Neutrophil (primary cell): ENCODE results near the gene KRTAP10-9.

Experiments
- H3K27ac ChIP-seq: fragments of 200-600 bp; sonication (generic); 2 replicates; pipeline ENCODE4 v1.5.1; 2016; ENCODE audit warnings: mild to moderate bottlenecking, moderate library complexity
- H3K27me3 ChIP-seq: fragments of 200-600 bp; sonication (generic); 2 replicates; pipeline ENCODE4 v1.6.0; 2016; ENCODE audit warnings: mild to moderate bottlenecking
- H3K36me3 ChIP-seq: fragments of 200-600 bp; sonication (generic); 2 replicates; pipeline ENCODE4 v1.5.1; 2017
- H3K4me1 ChIP-seq, 2 experiments: fragments of 200-600 bp in 1 of 2; sonication (generic) in 1 of 2; 1 replicate in 1 of 2; 2 replicates in 1 of 2; pipeline versions ENCODE4 v1.5.1 to v1.6.1; 2013 to 2016; ENCODE audit warnings: low read depth in 1 of 2, low read length in 1 of 2, mild to moderate bottlenecking in 1 of 2, moderate library complexity in 1 of 2; ENCODE audit not compliant: control insufficient read depth in 1 of 2, insufficient read depth in 1 of 2
- H3K4me3 ChIP-seq, 2 experiments: fragments of 200-600 bp in 1 of 2; sonication (generic) in 1 of 2; 1 replicate in 1 of 2; 2 replicates in 1 of 2; pipeline ENCODE4 v1.5.1; 2013 to 2016; ENCODE audit warnings: low read depth in 1 of 2, low read length in 1 of 2, mild to moderate bottlenecking in 1 of 2, moderate library complexity in 1 of 2
- H3K9me3 ChIP-seq: fragments of 200-600 bp; sonication (generic); 2 replicates; pipeline ENCODE4 v1.5.1; 2016
- CTCF ChIP-seq: fragments of 200-600 bp; sonication (generic); IDR thresholded peaks from 2 replicates; pipeline ENCODE4 v1.5.1; 2016; ENCODE audit warnings: antibody characterized with exemption

KRTAP10-9 gene

GRCh38 chr21:44613386-44614155 is 13.3 kb upstream of the KRTAP10-9 start:
- TF ChIP-seq CTCF = no peak
- H3K4me3 ChIP-seq = no peak overlapping the region
- no peaks in the 10 kb centered on the region for H3K27me3 ChIP-seq
- H3K9me3 ChIP-seq = no peaks in the 10 kb centered on the region
- H3K36me3 ChIP-seq = no peaks in the 10 kb centered on the region
- no peak overlapping the region for H3K27ac ChIP-seq
- H3K4me1 ChIP-seq = peaks cover 15 to 21% of the 10 kb centered on the region in 2 experiments

GRCh38 chr21:44614161-44614631 is 12.7 kb upstream of the KRTAP10-9 start:
- H3K27ac ChIP-seq = no peak overlapping the region
- no peak for TF ChIP-seq CTCF
- no peaks in the 10 kb centered on the region for H3K36me3 ChIP-seq
- H3K4me1 ChIP-seq = peaks cover 21 to 27% of the 10 kb centered on the region in 2 experiments
- no peak overlapping the region for H3K4me3 ChIP-seq
- no peaks in the 10 kb centered on the region for H3K9me3 ChIP-seq
- no peaks in the 10 kb centered on the region for H3K27me3 ChIP-seq

DNA sequence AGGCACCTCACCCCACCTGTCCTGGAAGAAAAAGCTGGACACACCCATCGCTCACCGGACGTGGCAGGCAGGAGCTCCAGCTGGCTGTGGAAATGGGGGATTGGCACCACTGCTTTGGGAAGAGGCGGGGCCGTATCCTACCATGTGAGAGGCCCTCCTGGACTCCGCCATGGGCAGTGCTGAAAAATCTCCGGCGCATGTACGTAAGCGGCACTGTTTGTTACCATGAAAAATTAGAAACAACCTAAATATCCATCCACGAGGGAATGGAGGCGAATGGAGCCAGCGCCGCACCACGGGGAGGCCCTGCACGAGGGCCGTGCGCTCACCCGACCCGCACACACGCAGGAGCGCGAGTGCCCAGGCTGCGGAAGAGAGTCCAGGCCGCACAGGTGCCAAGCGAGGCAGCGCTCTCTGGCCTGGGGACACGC is 11.9 kb upstream of the KRTAP10-9 start:
- Histone ChIP-seq H3K9me3 (no peaks in the 10 kb centered on the region), H3K4me1 (peaks cover 28 to 35% of the 10 kb centered on the region in 2 experiments)
- no peak for TF ChIP-seq CTCF

GRCh38 chr21:44615466-44615865 is 11.4 kb upstream of the KRTAP10-9 start:
- Histone ChIP-seq H3K27ac (no peak overlapping the region), H3K4me3 (no peak overlapping the region), H3K27me3 (no peaks in the 10 kb centered on the region), H3K9me3 (no peaks in the 10 kb centered on the region), H3K36me3 (no peaks in the 10 kb centered on the region), H3K4me1 (peaks cover 30 to 39% of the 10 kb centered on the region in 2 experiments)
- TF ChIP-seq CTCF = no peak

More for the DNA sequence above, 11.9 kb upstream of the KRTAP10-9 start:
- Histone ChIP-seq H3K27me3 (no peaks in the 10 kb centered on the region), H3K4me3 (no peak overlapping the region), H3K36me3 (no peaks in the 10 kb centered on the region), H3K27ac (no peak overlapping the region)

GRCh38 chr21:44615911-44616590 is 10.8 kb upstream of the KRTAP10-9 start:
- TF ChIP-seq CTCF = no peak
- no peaks in the 10 kb centered on the region for H3K27me3 ChIP-seq
- no peaks in the 10 kb centered on the region for H3K36me3 ChIP-seq
- no peaks in the 10 kb centered on the region for H3K9me3 ChIP-seq
- H3K4me3 ChIP-seq = no peak overlapping the region
- H3K27ac ChIP-seq = no peak overlapping the region
- peaks cover 30 to 39% of the 10 kb centered on the region in 2 experiments for H3K4me1 ChIP-seq
